GM12875 (cell line): ENCODE data around the gene MBLAC2.

Source experiments
- H3K4me3 ChIP-seq: one replicate; pipeline ENCODE4 v1.5.1; 2011; ENCODE audit warnings: low read depth, low read length, control low read depth
- CTCF ChIP-seq: IDR thresholded peaks from 2 replicates; pipeline ENCODE4 v1.5.1; 2011; ENCODE audit warnings: low read depth, mild to moderate bottlenecking, control low read depth, inconsistent platforms, low read length, moderate library complexity, borderline replicate concordance; ENCODE audit not compliant: insufficient read depth

MBLAC2 gene

GRCh38 chr5:90424245-90424644, 50.3 kb downstream of the MBLAC2 start:
- no peak for TF ChIP-seq CTCF
- H3K4me3 ChIP-seq, result no peak overlapping the region

- TF ChIP-seq CTCF, result 0 out of 2 replicates have a peak, but pooled peaks have one; percentile 5
These were observed 53.4 kb downstream of the MBLAC2 start for GRCh38 chr5:90421136-90421535.

GRCh38 chr5:90418214-90418613, 56.4 kb downstream of the MBLAC2 start:
- no peak overlapping the region for H3K4me3 ChIP-seq
- TF ChIP-seq CTCF, result no peak

More at GRCh38 chr5:90421136-90421535, 53.4 kb downstream of the MBLAC2 start:
- no peak overlapping the region for H3K4me3 ChIP-seq

- peak overlapping the region; percentile 75 for H3K4me3 ChIP-seq
- TF ChIP-seq CTCF, result no peak
These were observed 64.3 kb downstream of the MBLAC2 start for GRCh38 chr5:90410178-90410762.

GRCh38 chr5:90409318-90410177, 65.0 kb downstream of the MBLAC2 start, which contains the start of gene CETN3:
Gene CETN3 (minus strand): TSS chr5:90409756. CDS start chr5:90409661, 95 bp downstream.
- TF ChIP-seq CTCF, result no peak
- peak within 1 kb of the TSS; percentile 94 for H3K4me3 ChIP-seq

- peak overlapping the region; percentile 94 for H3K4me3 ChIP-seq
- TF ChIP-seq CTCF, result no peak
These were observed 65.8 kb downstream of the MBLAC2 start for GRCh38 chr5:90408571-90409317.
